HepG2 (cell line): ENCODE measurements around the gene EMILIN1. TPM values are rescaled to one million over a fixed set of nuclear protein-coding genes. Genes with fewer than 3 reads are reported as not detected.

Experiments
- ARNTL ChIP-seq: sonication (generic); formaldehyde crosslinking; IDR thresholded peaks from 2 replicates; pipeline ENCODE4 v1.4.0; 2020; ENCODE audit warnings: mild to moderate bottlenecking, missing genetic modification reagents
- DMTF1 ChIP-seq: sonication (generic); formaldehyde crosslinking; IDR thresholded peaks from 2 replicates; pipeline ENCODE4 v1.4.0; 2020; ENCODE audit warnings: mild to moderate bottlenecking, missing genetic modification reagents
- E2F5 ChIP-seq: sonication (generic); formaldehyde crosslinking; conservative IDR thresholded peaks from 2 replicates; pipeline ENCODE4 v1.4.0; 2020; ENCODE audit warnings: missing genetic modification reagents
- ETS1 ChIP-seq: sonication (generic); formaldehyde crosslinking; IDR thresholded peaks from 2 replicates; pipeline ENCODE4 v1.4.0; 2020; ENCODE audit warnings: missing genetic modification reagents
- GFI1 ChIP-seq: sonication (generic); formaldehyde crosslinking; IDR thresholded peaks from 2 replicates; pipeline ENCODE4 v1.5.0; 2020; ENCODE audit warnings: missing genetic modification reagents, mild to moderate bottlenecking, borderline replicate concordance
- HNF4A ChIP-seq: sonication (generic); formaldehyde crosslinking; IDR thresholded peaks from 2 replicates; pipeline ENCODE4 v1.4.0; 2020; ENCODE audit warnings: missing genetic modification reagents
- HNRNPK ChIP-seq: fragments of 200-400 bp; formaldehyde crosslinking; IDR thresholded peaks from 2 replicates; pipeline ENCODE4 v1.6.1; 2018; ENCODE audit warnings: low read length, low read depth, moderate library complexity, mild to moderate bottlenecking; ENCODE audit not compliant: poor library complexity, severe bottlenecking
- HNRNPLL ChIP-seq: fragments of 200-400 bp; formaldehyde crosslinking; IDR thresholded peaks from 2 replicates; pipeline ENCODE4 v1.6.1; 2017; ENCODE audit warnings: mild to moderate bottlenecking, low read depth, low read length; ENCODE audit not compliant: poor library complexity, severe bottlenecking
- JUND ChIP-seq: sonication (generic); formaldehyde crosslinking; IDR thresholded peaks from 2 replicates; pipeline ENCODE4 v1.8.0; 2022; ENCODE audit warnings: mild to moderate bottlenecking, missing genetic modification reagents
- MEF2D ChIP-seq: sonication (generic); formaldehyde crosslinking; IDR thresholded peaks from 2 replicates; pipeline ENCODE4 v1.5.1; 2020; ENCODE audit warnings: mild to moderate bottlenecking, missing genetic modification reagents
- ONECUT2 ChIP-seq: sonication (generic); formaldehyde crosslinking; IDR thresholded peaks from 2 replicates; pipeline ENCODE4 v1.4.0; 2020; ENCODE audit warnings: missing genetic modification reagents
- RCOR2 ChIP-seq: IDR thresholded peaks from 2 replicates; pipeline ENCODE4 v1.6.1; 2016; ENCODE audit warnings: missing biosample characterization, missing genetic modification reagents
- RXRA ChIP-seq: sonication (generic); formaldehyde crosslinking; IDR thresholded peaks from 2 replicates; pipeline ENCODE4 v1.5.1; 2020; ENCODE audit warnings: missing genetic modification reagents
- SIN3A ChIP-seq: IDR thresholded peaks from 2 replicates; pipeline ENCODE4 v1.6.1; 2011; ENCODE audit warnings: low read depth, mild to moderate bottlenecking, control low read depth, low read length, borderline replicate concordance
- TOE1 ChIP-seq: sonication (generic); formaldehyde crosslinking; IDR thresholded peaks from 2 replicates; pipeline ENCODE4 v1.4.0; 2020; ENCODE audit warnings: mild to moderate bottlenecking, missing genetic modification reagents
- TRIM24 ChIP-seq: sonication (generic); formaldehyde crosslinking; IDR thresholded peaks from 2 replicates; pipeline ENCODE4 v1.8.0; 2022; ENCODE audit warnings: mild to moderate bottlenecking, missing genetic modification reagents
- ZNF30 ChIP-seq: sonication (generic); formaldehyde crosslinking; IDR thresholded peaks from 2 replicates; pipeline ENCODE4 v1.5.0; 2020; ENCODE audit warnings: mild to moderate bottlenecking, missing genetic modification reagents
- ZNF331 ChIP-seq: sonication (generic); formaldehyde crosslinking; IDR thresholded peaks from 2 replicates; pipeline ENCODE4 v1.4.0; 2020; ENCODE audit warnings: missing genetic modification reagents
- ZNF343 ChIP-seq: sonication (generic); formaldehyde crosslinking; IDR thresholded peaks from 2 replicates; pipeline ENCODE4 v1.4.0; 2020; ENCODE audit warnings: mild to moderate bottlenecking, missing genetic modification reagents
- ZNF572 ChIP-seq: sonication (generic); formaldehyde crosslinking; IDR thresholded peaks from 2 replicates; pipeline ENCODE4 v1.5.1; 2020; ENCODE audit warnings: mild to moderate bottlenecking, missing genetic modification reagents
- ZNF883 ChIP-seq: sonication (generic); formaldehyde crosslinking; IDR thresholded peaks from 2 replicates; pipeline ENCODE4 v1.5.1; 2020; ENCODE audit warnings: mild to moderate bottlenecking, missing genetic modification reagents; ENCODE audit errors: not compliant biosample characterization
- polyA plus RNA-seq, 8 experiments: library from polyadenylated mRNA; depleted of rRNA in 3 of 8; stranded (reverse) in 7 of 8; unstranded in 1 of 8; fragments of >200 nt; fragmentation: Illumina TruSeq in 4 of 8; extraction: Trizol in 4 of 8; gene quantifications; 2 replicates each; pipeline versions ENCODE4 v1.2.1 to v1.2.3, GENCODE V29; 2011 to 2016; ENCODE audit warnings: low read depth in 4 of 8, missing spikeins in 1 of 8, mixed read lengths in 1 of 8; ENCODE audit not compliant: insufficient read depth in 1 of 8
- total RNA-seq, 5 experiments: library from RNA; depleted of rRNA; stranded (reverse); fragments of >200 nt; fragmentation: Illumina TruSeq; extraction: Trizol; gene quantifications; 2 replicates each; pipeline ENCODE4 v1.2.3, GENCODE V29; 2016; ENCODE audit warnings: low read depth in 1 of 5
- TF ChIP-seq, protein P1 (sequence below): sonication (generic); formaldehyde crosslinking; IDR thresholded peaks from 2 replicates; pipeline ENCODE4 v1.4.0; 2020; ENCODE audit warnings: missing genetic modification reagents, low read depth, mild to moderate bottlenecking, borderline replicate concordance
- TF ChIP-seq, protein P2 (sequence below): sonication (generic); formaldehyde crosslinking; IDR thresholded peaks from 2 replicates; pipeline ENCODE4 v1.5.1; 2020; ENCODE audit warnings: mild to moderate bottlenecking, moderate library complexity, missing genetic modification reagents

The EMILIN1 gene
- total and polyA plus RNA-seq, 2 of the 13 experiments (the other 11 are each of a cell fraction or from before 2014, with no cell fraction given): 8.1 to 9.7 TPM

DNA sequence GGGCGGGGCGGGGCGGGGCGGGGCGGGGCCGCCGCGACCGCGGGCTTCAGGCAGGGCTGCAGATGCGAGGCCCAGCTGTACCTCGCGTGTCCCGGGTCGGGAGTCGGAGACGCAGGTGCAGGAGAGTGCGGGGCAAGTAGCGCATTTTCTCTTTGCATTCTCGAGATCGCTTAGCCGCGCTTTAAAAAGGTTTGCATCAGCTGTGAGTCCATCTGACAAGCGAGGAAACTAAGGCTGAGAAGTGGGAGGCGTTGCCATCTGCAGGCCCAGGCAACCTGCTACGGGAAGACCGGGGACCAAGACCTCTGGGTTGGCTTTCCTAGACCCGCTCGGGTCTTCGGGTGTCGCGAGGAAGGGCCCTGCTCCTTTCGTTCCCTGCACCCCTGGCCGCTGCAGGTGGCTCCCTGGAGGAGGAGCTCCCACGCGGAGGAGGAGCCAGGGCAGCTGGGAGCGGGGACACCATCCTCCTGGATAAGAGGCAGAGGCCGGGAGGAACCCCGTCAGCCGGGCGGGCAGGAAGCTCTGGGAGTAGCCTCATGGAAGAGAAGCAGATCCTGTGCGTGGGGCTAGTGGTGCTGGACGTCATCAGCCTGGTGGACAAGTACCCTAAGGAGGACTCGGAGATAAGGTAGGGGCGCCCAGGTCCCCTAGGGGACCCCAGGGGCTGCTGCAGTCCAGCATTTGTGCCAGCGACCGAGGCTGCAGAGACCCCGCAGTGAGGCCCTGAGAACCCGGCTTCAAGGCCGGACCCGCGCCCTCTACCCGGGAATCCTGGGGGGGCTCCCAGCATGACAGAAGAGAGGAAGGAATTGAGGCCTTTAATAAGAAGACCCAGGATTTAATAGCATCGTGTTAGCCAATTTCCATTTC lies 8.5 kb downstream of the EMILIN1 start, which contains the start of gene KHK (continued):
- TF ChIP-seq RCOR2 (CRISPR knock-in tag) (no peak), ZNF343 (CRISPR knock-in tag) (peak; percentile 66; the same call in 1 of the 2 replicates), ARNTL (CRISPR knock-in tag) (peak; percentile 30), HNF4A (peak; percentile 8; the same call in 1 of the 2 replicates), SIN3A (peak; percentile 8), HNRNPLL (no peak), ETS1 (CRISPR knock-in tag) (no peak; the same call in 1 of the 2 replicates), TOE1 (CRISPR knock-in tag) (no peak), JUND (CRISPR knock-in tag) (no peak), RXRA (peak; percentile 58), MEF2D (no peak), ZNF572 (CRISPR knock-in tag) (no peak), DMTF1 (CRISPR knock-in tag) (no peak), ZNF331 (CRISPR knock-in tag) (no peak; the same call in 1 of the 2 replicates), HNRNPK (no peak), ONECUT2 (CRISPR knock-in tag) (no peak), ZNF30 (CRISPR knock-in tag) (no peak), TRIM24 (CRISPR knock-in tag) (no peak), GFI1 (no peak), E2F5 (no peak), ZNF883 (no peak)
- TF ChIP-seq, protein P1, sequence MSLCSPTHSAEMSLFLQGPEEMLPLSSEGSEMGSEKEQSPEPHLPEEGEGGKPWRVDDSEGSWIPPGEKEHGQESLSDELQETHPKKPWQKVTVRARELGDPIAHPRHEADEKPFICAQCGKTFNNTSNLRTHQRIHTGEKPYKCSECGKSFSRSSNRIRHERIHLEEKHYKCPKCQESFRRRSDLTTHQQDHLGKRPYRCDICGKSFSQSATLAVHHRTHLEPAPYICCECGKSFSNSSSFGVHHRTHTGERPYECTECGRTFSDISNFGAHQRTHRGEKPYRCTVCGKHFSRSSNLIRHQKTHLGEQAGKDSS (CRISPR knock-in tag): no peak
- TF ChIP-seq, protein P2, sequence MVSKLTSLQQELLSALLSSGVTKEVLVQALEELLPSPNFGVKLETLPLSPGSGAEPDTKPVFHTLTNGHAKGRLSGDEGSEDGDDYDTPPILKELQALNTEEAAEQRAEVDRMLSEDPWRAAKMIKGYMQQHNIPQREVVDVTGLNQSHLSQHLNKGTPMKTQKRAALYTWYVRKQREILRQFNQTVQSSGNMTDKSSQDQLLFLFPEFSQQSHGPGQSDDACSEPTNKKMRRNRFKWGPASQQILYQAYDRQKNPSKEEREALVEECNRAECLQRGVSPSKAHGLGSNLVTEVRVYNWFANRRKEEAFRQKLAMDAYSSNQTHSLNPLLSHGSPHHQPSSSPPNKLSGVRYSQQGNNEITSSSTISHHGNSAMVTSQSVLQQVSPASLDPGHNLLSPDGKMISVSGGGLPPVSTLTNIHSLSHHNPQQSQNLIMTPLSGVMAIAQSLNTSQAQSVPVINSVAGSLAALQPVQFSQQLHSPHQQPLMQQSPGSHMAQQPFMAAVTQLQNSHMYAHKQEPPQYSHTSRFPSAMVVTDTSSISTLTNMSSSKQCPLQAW (CRISPR knock-in tag): peak; percentile 19; the same call in 1 of the 2 replicates
